Measurements from ENCODE around the gene RAC3. TPM values are rescaled to one million over a fixed set of nuclear protein-coding genes. Genes with fewer than 3 reads are reported as not detected.
A peak's percentile ranks its signal among the peaks of the same experiment; 100 is the strongest.

The RAC3 gene
- total and polyA plus RNA-seq, 9 donors = 7.2 to 15.3 (median 11.2) TPM

DNA sequence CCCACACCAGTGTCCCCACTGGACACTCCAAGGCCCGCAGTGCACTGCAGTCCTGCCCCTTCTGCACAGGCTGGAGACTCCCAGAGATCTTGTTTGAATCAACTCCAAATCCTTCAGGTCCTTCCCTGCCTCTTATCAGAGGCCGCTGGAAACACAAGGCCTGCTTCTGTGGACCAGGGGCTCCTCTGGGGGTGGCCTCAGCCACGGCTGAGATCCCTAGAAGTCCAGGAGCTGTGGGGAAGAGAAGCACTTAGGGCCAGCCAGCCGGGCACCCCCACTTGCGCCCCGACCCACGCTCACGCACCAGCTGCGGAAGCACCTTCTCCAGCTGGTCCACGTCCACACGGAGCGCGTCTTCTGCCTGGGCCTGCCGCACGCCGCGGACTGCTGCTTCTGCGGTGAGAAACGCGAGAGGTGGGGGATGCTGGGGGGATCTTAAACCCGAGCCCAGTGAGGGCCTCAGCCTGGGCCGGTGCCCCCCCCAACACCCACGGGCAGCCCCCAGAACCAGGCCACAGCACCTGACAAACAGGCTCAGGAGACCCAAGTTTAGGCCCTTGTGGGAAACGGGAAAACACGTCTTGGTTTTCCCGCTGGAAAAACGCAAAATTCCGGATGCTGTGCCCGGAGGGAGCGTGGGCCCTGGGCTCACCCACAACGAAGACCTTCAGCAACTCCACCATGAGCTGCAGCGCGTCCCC, 12.3 kb upstream of the RAC3 start:
- Histone ChIP-seq H3K27ac (ENCODE audit: low read length) (no peak overlapping the region), H3K36me3 (ENCODE audit: control insufficient read depth, insufficient read depth, low read length) (peaks cover 21% of the 10 kb centered on the region), H3K9me3 (replicated peaks; ENCODE audit: control insufficient read depth, low read depth, low read length) (no peaks in the 10 kb centered on the region), H3K27me3 (ENCODE audit: control insufficient read depth, insufficient read depth, low read length) (no peaks in the 10 kb centered on the region), H3K4me3 (ENCODE audit: low read length) (no peak overlapping the region), H3K4me1 (ENCODE audit: control insufficient read depth, insufficient read depth, low read length) (peaks cover 32% of the 10 kb centered on the region)
- 81% methylated on average over 24 of the region's 33 CpGs for WGBS (ENCODE audit: insufficient coverage)
- no peak for DNase-seq

DNA sequence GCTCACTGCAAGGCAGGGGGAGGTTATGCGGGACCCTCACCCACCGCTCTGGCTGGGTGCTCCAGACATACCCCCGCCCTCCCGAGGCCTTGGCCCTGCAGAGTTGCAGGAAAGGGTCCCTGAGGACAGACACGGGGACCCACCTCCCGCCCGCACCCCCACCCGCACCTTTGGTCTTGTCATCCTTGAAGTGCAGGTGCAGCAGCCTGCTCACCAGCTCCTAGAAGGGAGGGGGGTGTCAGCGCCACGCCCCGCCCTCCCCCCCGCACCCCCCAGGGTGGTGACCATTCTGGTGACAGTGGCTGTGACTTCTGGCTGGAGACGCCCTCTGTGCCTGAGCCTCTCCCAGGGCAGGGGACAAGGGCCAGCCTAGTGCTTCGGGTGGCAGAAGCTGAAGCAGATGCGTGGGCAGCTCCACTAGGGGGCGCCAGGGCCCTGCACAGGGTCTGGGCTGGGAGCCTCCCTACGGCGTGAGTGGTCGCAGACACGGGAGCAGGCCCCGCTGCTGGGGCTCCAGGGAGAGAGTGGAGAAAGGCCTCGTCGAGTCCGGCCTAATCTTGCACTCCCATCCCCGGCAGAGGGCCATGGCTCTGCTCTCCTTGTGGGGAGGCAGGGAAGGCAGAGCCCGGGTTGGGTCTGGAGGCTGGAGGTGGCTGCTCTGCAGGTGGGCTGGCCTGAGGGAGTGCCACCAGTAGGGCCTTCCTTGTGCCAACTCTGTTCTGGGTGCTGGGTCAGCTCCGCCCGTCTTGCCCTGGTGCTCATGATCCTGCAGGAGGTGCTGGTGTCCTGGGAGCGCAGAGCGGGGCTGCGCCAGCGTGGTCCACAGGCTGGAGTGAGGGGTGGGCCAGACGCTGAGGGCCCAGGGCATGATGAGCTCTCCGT, 11.5 kb upstream of the RAC3 start:
- no peak overlapping the region for H3K27ac ChIP-seq (ENCODE audit: low read length)
- H3K4me1 ChIP-seq (ENCODE audit: control insufficient read depth, insufficient read depth, low read length) = peaks cover 35% of the 10 kb centered on the region
- H3K4me3 ChIP-seq (ENCODE audit: low read length) = no peak overlapping the region
- no peaks in the 10 kb centered on the region for H3K27me3 ChIP-seq (ENCODE audit: control insufficient read depth, insufficient read depth, low read length)
- DNase-seq = no peak
- peaks cover 21% of the 10 kb centered on the region for H3K36me3 ChIP-seq (ENCODE audit: control insufficient read depth, insufficient read depth, low read length)
- no peaks in the 10 kb centered on the region for H3K9me3 ChIP-seq (replicated peaks; ENCODE audit: control insufficient read depth, low read depth, low read length)
- WGBS (ENCODE audit: insufficient coverage) = 63% methylated on average over 26 of the region's 34 CpGs

DNA sequence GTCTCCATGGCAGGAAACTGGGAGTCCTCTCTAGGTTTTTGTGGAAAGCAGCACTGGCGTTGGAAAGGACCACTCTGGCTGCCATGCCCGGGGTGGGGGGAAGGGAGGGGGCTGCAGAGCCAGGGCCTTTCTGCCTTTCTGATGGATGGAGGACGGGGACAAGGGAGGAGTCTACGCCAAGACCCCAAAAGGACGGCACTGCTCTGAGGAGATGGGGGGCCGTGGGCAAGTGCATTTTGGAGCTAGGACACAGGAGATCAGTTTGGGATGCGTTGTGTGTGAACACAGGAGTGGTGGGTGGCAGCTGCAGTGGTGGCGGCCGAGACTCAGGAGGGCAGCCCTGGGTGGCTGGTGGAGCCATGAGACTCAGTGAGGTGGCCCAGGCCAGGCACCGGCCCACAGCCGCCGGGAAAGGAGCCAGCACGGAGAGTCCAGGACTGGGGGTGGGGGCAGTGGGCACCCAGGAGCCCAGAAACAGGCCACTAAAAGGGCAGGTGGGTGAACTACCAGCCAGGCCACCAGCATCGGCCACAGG, 10.8 kb upstream of the RAC3 start:
- DNase-seq = no peak
- H3K27me3 ChIP-seq (ENCODE audit: control insufficient read depth, insufficient read depth, low read length) = no peaks in the 10 kb centered on the region
- H3K36me3 ChIP-seq (ENCODE audit: control insufficient read depth, insufficient read depth, low read length) = peaks cover 21% of the 10 kb centered on the region
- 72% methylated on average over 14 of the region's 14 CpGs for WGBS (ENCODE audit: insufficient coverage)
- H3K4me1 ChIP-seq (ENCODE audit: control insufficient read depth, insufficient read depth, low read length) = peaks cover 35% of the 10 kb centered on the region
- H3K4me3 ChIP-seq (ENCODE audit: low read length) = no peak overlapping the region
- no peaks in the 10 kb centered on the region for H3K9me3 ChIP-seq (replicated peaks; ENCODE audit: control insufficient read depth, low read depth, low read length)
- no peak overlapping the region for H3K27ac ChIP-seq (ENCODE audit: low read length)

DNA sequence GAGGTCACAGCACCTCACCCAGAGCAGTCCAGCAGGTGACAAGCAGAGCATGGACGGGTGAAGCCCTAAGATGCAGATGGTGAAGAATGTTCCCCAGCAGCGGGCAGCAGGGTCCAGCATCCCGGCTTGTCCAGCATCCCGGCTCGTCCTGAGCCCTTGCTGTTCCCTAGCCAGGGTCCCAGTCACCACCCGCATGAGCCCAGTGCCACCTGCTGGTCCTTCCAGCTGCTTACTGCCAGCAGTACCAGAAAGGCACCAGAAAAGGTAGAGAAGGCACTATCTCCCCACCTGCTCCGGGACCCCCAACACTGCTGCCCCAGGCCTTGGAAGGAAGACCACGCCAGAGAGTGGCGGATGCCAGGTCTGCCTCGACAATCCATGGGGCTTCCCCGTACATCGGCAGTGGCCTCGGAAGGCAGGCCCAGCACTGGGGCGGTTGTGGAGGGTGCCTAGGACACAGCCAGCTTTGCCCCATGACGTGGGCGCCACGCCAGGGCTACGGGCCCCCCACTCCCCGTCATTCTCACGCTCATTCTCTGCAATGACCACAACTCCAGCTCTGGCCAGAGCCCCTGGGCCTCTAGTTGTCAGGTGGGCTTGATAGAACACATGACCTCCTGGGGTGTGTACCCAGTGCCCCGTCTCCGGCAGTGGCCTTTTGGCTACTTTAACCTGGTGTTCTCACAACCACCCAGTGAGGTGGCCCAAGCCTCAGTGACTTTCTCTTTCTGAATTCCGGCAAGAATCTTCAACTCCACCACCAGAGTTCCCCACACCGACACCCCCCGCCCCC, 10.2 kb upstream of the RAC3 start:
- peaks cover 21% of the 10 kb centered on the region for H3K36me3 ChIP-seq (ENCODE audit: control insufficient read depth, insufficient read depth, low read length)
- 47% methylated on average over 19 of the region's 25 CpGs for WGBS (ENCODE audit: insufficient coverage)
- H3K27me3 ChIP-seq (ENCODE audit: control insufficient read depth, insufficient read depth, low read length) = no peaks in the 10 kb centered on the region
- H3K27ac ChIP-seq (ENCODE audit: low read length) = no peak overlapping the region
- peak; percentile 79 for DNase-seq
- H3K9me3 ChIP-seq (replicated peaks; ENCODE audit: control insufficient read depth, low read depth, low read length) = no peaks in the 10 kb centered on the region
- H3K4me1 ChIP-seq (ENCODE audit: control insufficient read depth, insufficient read depth, low read length) = peaks cover 35% of the 10 kb centered on the region
- peak overlapping the region; percentile 93 for H3K4me3 ChIP-seq (ENCODE audit: low read length)

DNA sequence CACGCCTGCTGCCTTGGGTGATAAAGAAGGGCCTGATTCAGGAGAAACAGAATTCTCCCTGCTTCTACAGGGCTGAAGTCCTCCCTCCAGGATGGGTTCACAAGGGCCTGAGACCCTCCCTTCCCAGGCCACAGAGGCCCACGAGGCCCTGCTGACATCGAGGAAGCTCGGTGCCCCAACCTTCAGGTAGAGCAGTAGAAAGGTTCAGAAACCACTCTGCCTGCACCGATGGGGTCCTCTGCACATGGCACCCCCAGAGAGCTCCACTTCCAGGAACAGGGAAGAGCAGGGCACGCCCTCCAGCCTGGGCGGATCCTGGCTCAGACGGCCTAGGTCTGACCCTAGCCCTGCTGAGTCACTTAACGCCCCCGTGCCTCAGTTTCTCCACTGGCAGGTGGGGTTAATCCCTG, 9.6 kb upstream of the RAC3 start:
- Histone ChIP-seq H3K4me3 (ENCODE audit: low read length) (peak overlapping the region; percentile 93), H3K27me3 (ENCODE audit: control insufficient read depth, insufficient read depth, low read length) (no peaks in the 10 kb centered on the region), H3K27ac (ENCODE audit: low read length) (no peak overlapping the region), H3K4me1 (ENCODE audit: control insufficient read depth, insufficient read depth, low read length) (peaks cover 35% of the 10 kb centered on the region), H3K9me3 (replicated peaks; ENCODE audit: control insufficient read depth, low read depth, low read length) (no peaks in the 10 kb centered on the region), H3K36me3 (ENCODE audit: control insufficient read depth, insufficient read depth, low read length) (peaks cover 19% of the 10 kb centered on the region)
- peak; percentile 40 for DNase-seq
- 9% methylated on average over 9 of the region's 10 CpGs for WGBS (ENCODE audit: insufficient coverage)

DNA sequence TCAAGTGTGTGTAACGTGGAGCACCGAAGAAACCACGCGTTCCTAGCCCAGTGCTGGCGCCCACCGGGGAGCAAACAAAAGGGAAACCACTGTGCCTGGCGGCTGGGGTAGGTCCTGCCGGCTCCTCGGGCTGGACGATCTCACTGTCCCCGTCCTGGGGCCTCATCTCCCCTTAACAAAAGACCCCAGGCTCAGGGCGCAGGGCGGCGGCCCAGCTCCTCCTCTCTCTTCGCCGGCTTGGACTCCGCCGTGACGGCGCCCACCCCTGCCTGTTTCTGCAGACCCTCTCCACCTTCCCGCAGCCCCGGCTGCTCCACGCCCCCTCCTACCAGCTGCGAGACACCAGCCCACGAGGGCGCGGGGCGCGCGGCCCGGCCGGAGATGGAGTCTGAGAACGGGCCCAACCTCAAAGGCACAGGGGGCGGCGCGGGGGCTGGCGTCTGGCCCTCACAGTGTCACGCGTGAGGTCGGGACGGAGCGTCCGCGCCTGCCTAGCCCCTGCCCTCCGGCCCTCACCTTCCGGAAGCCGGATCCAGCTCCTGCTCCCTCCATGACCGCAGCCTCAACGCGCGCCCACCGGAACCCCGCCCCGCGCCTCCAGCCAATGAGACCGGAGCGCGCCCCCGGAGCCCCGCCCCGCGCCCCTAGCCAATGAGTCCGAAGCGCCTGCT, 9.0 kb upstream of the RAC3 start, which contains the start of gene CENPX:
Gene CENPX, minus strand, starts transcription at position 569 of the 671 bp plus-strand sequence. Its CDS starts 17 bp downstream, at position 552.
- peak within 1 kb of the TSS; percentile 57 for H3K27ac ChIP-seq (ENCODE audit: low read length)
- H3K4me1 ChIP-seq (ENCODE audit: control insufficient read depth, insufficient read depth, low read length) = peaks cover 36% of the 10 kb centered on the region
- peaks cover 17% of the 10 kb centered on the region for H3K36me3 ChIP-seq (ENCODE audit: control insufficient read depth, insufficient read depth, low read length)
- peak within 1 kb of the TSS; percentile 93 for H3K4me3 ChIP-seq (ENCODE audit: low read length)
- DNase-seq = no peak
- H3K27me3 ChIP-seq (ENCODE audit: control insufficient read depth, insufficient read depth, low read length) = no peaks in the 10 kb centered on the region
- no peaks in the 10 kb centered on the region for H3K9me3 ChIP-seq (replicated peaks; ENCODE audit: control insufficient read depth, low read depth, low read length)
- WGBS (ENCODE audit: insufficient coverage) = under 1% methylated on average over 62 of the region's 64 CpGs

DNA sequence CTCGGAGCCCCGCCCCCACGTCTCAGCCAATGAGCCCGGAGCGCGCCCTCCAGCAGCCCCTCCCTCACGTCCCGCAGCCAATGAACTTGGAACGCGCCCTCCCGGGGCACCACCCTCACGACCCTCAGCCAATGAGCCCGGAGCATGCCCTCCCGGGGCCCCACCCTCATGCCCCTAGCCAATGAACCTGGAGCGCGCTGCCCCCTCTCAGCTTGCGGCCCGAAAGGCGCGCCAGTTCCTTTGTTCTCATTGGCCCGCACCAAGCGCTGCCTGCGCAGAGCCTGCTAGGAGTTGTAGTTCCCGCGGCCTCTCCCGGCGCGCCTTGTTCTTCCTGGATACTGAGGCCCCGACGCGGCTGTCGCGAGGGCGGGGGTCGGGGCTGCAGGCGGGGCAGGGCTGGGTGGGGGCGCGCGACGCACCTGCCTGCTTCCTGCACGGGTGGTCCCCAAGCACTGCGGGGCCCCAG, 8.5 kb upstream of the RAC3 start, which contains the start of gene LRRC45:
Gene LRRC45, plus strand, starts transcription at position 325 of the 466 bp plus-strand sequence. CDS start 339 bp downstream, outside the sequence.
- H3K36me3 ChIP-seq (ENCODE audit: control insufficient read depth, insufficient read depth, low read length) = peaks cover 13% of the 10 kb centered on the region
- peaks cover 37% of the 10 kb centered on the region for H3K4me1 ChIP-seq (ENCODE audit: control insufficient read depth, insufficient read depth, low read length)
- DNase-seq = peak; percentile 100
- no peaks in the 10 kb centered on the region for H3K27me3 ChIP-seq (ENCODE audit: control insufficient read depth, insufficient read depth, low read length)
- 0% methylated on average over 42 of the region's 42 CpGs for WGBS (ENCODE audit: insufficient coverage)
- H3K9me3 ChIP-seq (replicated peaks; ENCODE audit: control insufficient read depth, low read depth, low read length) = no peaks in the 10 kb centered on the region
- H3K4me3 ChIP-seq (ENCODE audit: low read length) = peak within 1 kb of the TSS; percentile 93
- peak within 1 kb of the TSS; percentile 57 for H3K27ac ChIP-seq (ENCODE audit: low read length)

DNA sequence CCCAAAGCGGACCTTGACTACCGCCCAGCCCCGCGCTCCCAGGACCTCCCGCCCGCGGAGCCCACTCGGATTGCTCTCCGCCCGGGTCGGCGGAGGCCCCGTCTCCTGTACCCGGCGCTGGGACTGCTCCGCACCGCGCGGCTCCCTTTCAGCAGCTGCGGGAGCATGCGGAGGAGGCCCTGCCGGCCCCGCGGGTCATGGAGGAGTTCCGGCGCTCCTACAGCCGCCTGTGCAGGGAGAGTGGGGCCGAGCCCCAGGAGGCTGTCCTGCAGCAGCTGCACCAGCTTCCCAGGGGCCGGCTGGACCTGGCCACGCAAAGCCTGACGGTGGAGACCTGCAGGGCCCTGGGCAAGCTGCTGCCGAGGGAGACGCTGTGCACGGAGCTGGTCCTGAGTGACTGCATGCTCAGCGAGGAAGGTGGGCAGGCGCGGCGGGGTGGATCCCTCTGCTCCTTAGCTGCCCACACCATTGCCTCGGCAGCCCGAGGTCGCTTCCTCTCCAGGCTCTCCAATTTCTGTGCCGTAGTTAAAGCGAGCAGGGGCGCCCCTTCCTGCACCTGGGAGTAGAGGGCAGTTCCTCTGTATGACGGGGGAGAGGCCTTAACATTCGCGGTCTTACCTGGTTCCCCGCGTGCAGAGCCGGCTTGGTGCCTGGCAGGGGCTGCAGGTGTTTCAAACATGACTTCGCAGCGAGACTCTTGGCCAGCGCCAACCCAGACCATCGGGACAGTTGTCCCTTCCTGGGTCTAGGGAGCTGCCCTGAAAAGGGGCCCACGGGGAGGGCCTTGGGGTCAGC, 7.8 kb upstream of the RAC3 start:
- Histone ChIP-seq H3K27me3 (ENCODE audit: control insufficient read depth, insufficient read depth, low read length) (no peaks in the 10 kb centered on the region), H3K4me3 (ENCODE audit: low read length) (peak overlapping the region; percentile 72), H3K27ac (ENCODE audit: low read length) (no peak overlapping the region), H3K4me1 (ENCODE audit: control insufficient read depth, insufficient read depth, low read length) (peaks cover 30% of the 10 kb centered on the region), H3K36me3 (ENCODE audit: control insufficient read depth, insufficient read depth, low read length) (peaks cover 7% of the 10 kb centered on the region), H3K9me3 (replicated peaks; ENCODE audit: control insufficient read depth, low read depth, low read length) (no peaks in the 10 kb centered on the region)
- WGBS (ENCODE audit: insufficient coverage) = 1% methylated on average over 49 of the region's 55 CpGs
- peak; percentile 37 for DNase-seq
